Chondrocyte (in vitro differentiated cells): Measurements from ENCODE around the gene BCL6B. TPM values are rescaled to one million over a fixed set of nuclear protein-coding genes. Genes with fewer than 3 reads are reported as not detected.
A peak's percentile ranks its signal among the peaks of the same experiment; 100 is the strongest.

Experiments
- DNase-seq: peaks from one replicate; pipeline ENCODE4 v3.0.0; 2021; ENCODE audit warnings: mixed read lengths, low spot score
- H3K27ac Mint-ChIP-seq: one replicate; pipeline ENCODE4 v1.8.0; 2021; ENCODE audit warnings: mild to moderate bottlenecking, moderate library complexity, mixed read lengths; ENCODE audit not compliant: unreplicated experiment
- H3K27me3 Mint-ChIP-seq: 2 replicates; pipeline ENCODE4 v1.8.0; 2021; ENCODE audit warnings: low read depth, mixed read lengths
- H3K36me3 Mint-ChIP-seq: 2 replicates; pipeline ENCODE4 v1.8.0; 2021; ENCODE audit warnings: low read depth, mixed read lengths
- H3K4me1 Mint-ChIP-seq: 2 replicates; pipeline ENCODE4 v1.8.0; 2021; ENCODE audit warnings: low read depth, mild to moderate bottlenecking, mixed read lengths
- H3K4me3 Mint-ChIP-seq: one replicate; pipeline ENCODE4 v1.8.0; 2021; ENCODE audit warnings: mild to moderate bottlenecking, moderate library complexity, mixed read lengths; ENCODE audit not compliant: unreplicated experiment
- H3K9me3 Mint-ChIP-seq: 2 replicates; pipeline ENCODE4 v1.8.0; 2021; ENCODE audit warnings: low read depth, mixed read lengths
- CTCF ChIP-seq: fragments of 200-600 bp; sonication (generic); IDR thresholded peaks from 2 replicates; pipeline ENCODE4 v1.5.0; 2021; ENCODE audit warnings: antibody characterized with exemption, mild to moderate bottlenecking, moderate library complexity
- total RNA-seq: library from RNA; stranded (reverse); gene quantifications from 3 replicates; pipeline ENCODE4 v1.2.1, GENCODE V29; 2021

The BCL6B gene
- total RNA-seq, 1 donor from 2014 or later = not detected

- no peak for DNase-seq
- Mint-ChIP-seq H3K27ac (no peak overlapping the region), H3K4me1 (peaks cover 8% of the 10 kb centered on the region), H3K36me3 (peaks cover 14% of the 10 kb centered on the region), H3K4me3 (no peak overlapping the region), H3K9me3 (no peaks in the 10 kb centered on the region), H3K27me3 (no peaks in the 10 kb centered on the region)
- peak; percentile 89 for TF ChIP-seq CTCF
Measured at GRCh38 chr17:7004398-7005253, 18.2 kb upstream of the BCL6B start.

GRCh38 chr17:7005716-7006115 lies 17.1 kb upstream of the BCL6B start:
- no peak for TF ChIP-seq CTCF
- Mint-ChIP-seq H3K4me1 (peaks cover 19% of the 10 kb centered on the region), H3K27me3 (no peaks in the 10 kb centered on the region), H3K36me3 (peaks cover 8% of the 10 kb centered on the region), H3K27ac (no peak overlapping the region), H3K4me3 (no peak overlapping the region), H3K9me3 (no peaks in the 10 kb centered on the region)
- no peak for DNase-seq

GRCh38 chr17:7007143-7007542 lies 15.7 kb upstream of the BCL6B start:
- H3K27ac Mint-ChIP-seq = no peak overlapping the region
- H3K9me3 Mint-ChIP-seq = no peaks in the 10 kb centered on the region
- TF ChIP-seq CTCF = no peak
- peaks cover 4% of the 10 kb centered on the region for H3K36me3 Mint-ChIP-seq
- H3K4me3 Mint-ChIP-seq = no peak overlapping the region
- H3K27me3 Mint-ChIP-seq = no peaks in the 10 kb centered on the region
- H3K4me1 Mint-ChIP-seq = peaks cover 31% of the 10 kb centered on the region
- DNase-seq = no peak

- Mint-ChIP-seq H3K27me3 (no peaks in the 10 kb centered on the region), H3K4me3 (peak overlapping the region; percentile 97), H3K4me1 (peaks cover 50% of the 10 kb centered on the region), H3K9me3 (no peaks in the 10 kb centered on the region), H3K27ac (peak overlapping the region; percentile 61), H3K36me3 (peaks cover 5% of the 10 kb centered on the region)
- no peak for DNase-seq
- TF ChIP-seq CTCF = no peak
Measured at GRCh38 chr17:7010523-7010922, 12.3 kb upstream of the BCL6B start.

- peak overlapping the region; percentile 100 for H3K27ac Mint-ChIP-seq
- H3K9me3 Mint-ChIP-seq = no peaks in the 10 kb centered on the region
- peak overlapping the region; percentile 97 for H3K4me3 Mint-ChIP-seq
- no peak for TF ChIP-seq CTCF
- peaks cover 59% of the 10 kb centered on the region for H3K4me1 Mint-ChIP-seq
- peaks cover 5% of the 10 kb centered on the region for H3K36me3 Mint-ChIP-seq
- no peaks in the 10 kb centered on the region for H3K27me3 Mint-ChIP-seq
- no peak for DNase-seq
Measured at GRCh38 chr17:7011415-7011814, 11.4 kb upstream of the BCL6B start.
